HEK293 (cell line): ENCODE measurements around the gene IMPG1.
A peak's percentile ranks its signal among the peaks of the same experiment; 100 is the strongest.

ENCODE experiments used
- CTCF ChIA-PET: fragments of 350-600 bp; formaldehyde crosslinking; extraction: SDS; loops from one replicate; lab custom pipeline; 2021; ENCODE audit warnings: antibody characterized with exemption; lab: Yijun Ruan, JAX
- POLR2A ChIA-PET: fragments of 300-600 bp; formaldehyde crosslinking; extraction: SDS; loops from one replicate; lab custom pipeline; 2020; ENCODE audit warnings: antibody characterized with exemption, inconsistent platforms; lab: Yijun Ruan, JAX
- H3K27ac ChIP-seq: fragments of 200-500 bp; sonication (Bioruptor generic); 2 replicates; pipeline ENCODE4 v1.5.1; 2014; ENCODE audit warnings: low read depth, low read length, control low read depth, inconsistent platforms; ENCODE audit errors: extremely low read depth
- H3K36me3 ChIP-seq, 2 experiments: fragments of 200-500 bp in 1 of 2; sonication (Bioruptor generic) in 1 of 2; 1 replicate in 1 of 2; 2 replicates in 1 of 2; pipeline ENCODE4 v1.5.1; 2014 to 2017; ENCODE audit warnings: inconsistent platforms in 2 of 2, low read length in 2 of 2; ENCODE audit not compliant: control insufficient read depth in 2 of 2, insufficient read depth in 1 of 2
- H3K4me1 ChIP-seq: fragments of 200-500 bp; sonication (Bioruptor generic); 2 replicates; pipeline ENCODE4 v1.5.1; 2014; ENCODE audit warnings: mild to moderate bottlenecking, low read length, inconsistent platforms; ENCODE audit not compliant: control insufficient read depth, insufficient read depth
- H3K4me3 ChIP-seq: 2 replicates; pipeline ENCODE4 v1.5.1; 2011; ENCODE audit warnings: low read depth, mild to moderate bottlenecking, control low read depth, low read length, moderate library complexity
- H3K9me3 ChIP-seq: fragments of 200-500 bp; sonication (Bioruptor generic); 2 replicates; pipeline ENCODE4 v1.5.1; 2014; ENCODE audit warnings: low read depth, low read length, inconsistent platforms; ENCODE audit not compliant: control insufficient read depth, insufficient read depth
- GLI2 ChIP-seq: fragments of 450-650 bp; formaldehyde crosslinking; IDR thresholded peaks from 2 replicates; pipeline ENCODE4; 2017; ENCODE audit warnings: missing biosample characterization, missing genetic modification characterization, low read depth, borderline replicate concordance
- MEIS1 ChIP-seq: sonication (generic); formaldehyde crosslinking; IDR thresholded peaks from 2 replicates; pipeline ENCODE4 v1.8.1; 2022; ENCODE audit warnings: missing genetic modification reagents, mild to moderate bottlenecking, borderline replicate concordance
- PBX3 ChIP-seq: sonication (generic); formaldehyde crosslinking; IDR thresholded peaks from 2 replicates; pipeline ENCODE4 v1.8.1; 2022; ENCODE audit warnings: mild to moderate bottlenecking, moderate library complexity, missing genetic modification reagents
- TCF7L2 ChIP-seq: IDR thresholded peaks from 2 replicates; pipeline ENCODE4 v1.6.1; 2011; ENCODE audit warnings: low read depth, mild to moderate bottlenecking, inconsistent platforms, low read length, moderate library complexity, borderline replicate concordance
- TRIM28 ChIP-seq: IDR thresholded peaks from 2 replicates; pipeline ENCODE4 v1.6.1; 2011; ENCODE audit warnings: low read length, control low read depth, borderline replicate concordance
- ZBTB6 ChIP-seq: fragments of 450-650 bp; formaldehyde crosslinking; IDR thresholded peaks from 2 replicates; pipeline ENCODE4 v1.5.1; 2017; ENCODE audit warnings: missing biosample characterization, missing genetic modification characterization
- ZFP41 ChIP-seq: fragments of 450-650 bp; formaldehyde crosslinking; IDR thresholded peaks from 2 replicates; pipeline ENCODE4 v1.5.1; 2016; ENCODE audit warnings: missing biosample characterization, missing genetic modification characterization, borderline replicate concordance
- ZNF10 ChIP-seq: fragments of 450-650 bp; formaldehyde crosslinking; IDR thresholded peaks from 2 replicates; pipeline ENCODE4 v1.5.1; 2017; ENCODE audit warnings: missing biosample characterization, missing genetic modification characterization
- ZNF112 ChIP-seq: fragments of 450-650 bp; formaldehyde crosslinking; IDR thresholded peaks from 2 replicates; pipeline ENCODE4 v1.5.0; 2017; ENCODE audit warnings: missing biosample characterization, missing genetic modification characterization
- ZNF114 ChIP-seq: fragments of 450-650 bp; formaldehyde crosslinking; IDR thresholded peaks from 2 replicates; pipeline ENCODE4 v1.5.0; 2017; ENCODE audit warnings: missing biosample characterization, missing genetic modification characterization
- ZNF211 ChIP-seq: fragments of 450-650 bp; formaldehyde crosslinking; IDR thresholded peaks from 2 replicates; pipeline ENCODE4 v1.5.1; 2016; ENCODE audit warnings: low read depth, missing biosample characterization, missing genetic modification characterization
- ZNF391 ChIP-seq: fragments of 450-650 bp; formaldehyde crosslinking; IDR thresholded peaks from 2 replicates; pipeline ENCODE4 v1.5.1; 2016; ENCODE audit warnings: low read depth, missing biosample characterization, missing genetic modification characterization, borderline replicate concordance
- ZNF398 ChIP-seq: fragments of 450-650 bp; formaldehyde crosslinking; IDR thresholded peaks from 2 replicates; pipeline ENCODE4 v1.5.1; 2017; ENCODE audit warnings: missing biosample characterization, missing genetic modification characterization
- ZNF449 ChIP-seq: fragments of 450-650 bp; formaldehyde crosslinking; IDR thresholded peaks from 2 replicates; pipeline ENCODE4 v1.5.1; 2017; ENCODE audit warnings: missing biosample characterization, mild to moderate bottlenecking, missing genetic modification characterization, moderate library complexity
- ZNF501 ChIP-seq: fragments of 450-650 bp; formaldehyde crosslinking; IDR thresholded peaks from 2 replicates; pipeline ENCODE4 v1.5.1; 2016; ENCODE audit warnings: missing biosample characterization, missing genetic modification characterization
- ZNF513 ChIP-seq: fragments of 450-650 bp; IDR thresholded peaks from 2 replicates; pipeline ENCODE4 v1.5.1; 2018; ENCODE audit warnings: missing biosample characterization, missing genetic modification characterization
- ZNF549 ChIP-seq: fragments of 450-650 bp; IDR thresholded peaks from 2 replicates; pipeline ENCODE4 v1.5.1; 2018; ENCODE audit warnings: missing biosample characterization, missing genetic modification characterization, mild to moderate bottlenecking, inconsistent platforms, moderate library complexity
- ZNF623 ChIP-seq: fragments of 450-650 bp; formaldehyde crosslinking; IDR thresholded peaks from 2 replicates; pipeline ENCODE4 v1.5.1; 2016; ENCODE audit warnings: missing biosample characterization, missing genetic modification characterization
- ZNF654 ChIP-seq: fragments of 450-650 bp; formaldehyde crosslinking; IDR thresholded peaks from 2 replicates; pipeline ENCODE4 v1.5.1; 2016; ENCODE audit warnings: low read depth, missing biosample characterization, missing genetic modification characterization
- ZNF664 ChIP-seq: fragments of 450-650 bp; formaldehyde crosslinking; IDR thresholded peaks from 2 replicates; pipeline ENCODE4 v1.5.1; 2016; ENCODE audit warnings: missing biosample characterization, missing genetic modification characterization
- ZSCAN23 ChIP-seq: fragments of 450-650 bp; formaldehyde crosslinking; IDR thresholded peaks from 2 replicates; pipeline ENCODE4 v1.5.1; 2016; ENCODE audit warnings: missing biosample characterization, missing genetic modification characterization
- ZSCAN4 ChIP-seq: fragments of 450-650 bp; formaldehyde crosslinking; IDR thresholded peaks from 2 replicates; pipeline ENCODE4 v1.5.1; 2017; ENCODE audit warnings: missing biosample characterization, missing genetic modification characterization

Gene IMPG1

GRCh38 chr6:75932067-75932466 is 140.4 kb downstream of the IMPG1 start:
- no peaks in the 10 kb centered on the region for H3K36me3 ChIP-seq
- H3K27ac ChIP-seq = no peak overlapping the region
- POLR2A ChIA-PET = no interaction called here
- H3K4me3 ChIP-seq = no peak overlapping the region
- CTCF ChIA-PET = interaction anchor here (0.6 to 8.6 kb wide), 16 partner anchors 15 to 1537 kb away, joined by 3 to 99 read pairs (median 4); partner anchors contain the start of gene HTR1B
- no peaks in the 10 kb centered on the region for H3K4me1 ChIP-seq
- TF ChIP-seq TRIM28 (no peak), ZNF10 (peak; percentile 15; the same call in 1 of the 2 replicates), ZNF654 (peak; percentile 58)
- H3K9me3 ChIP-seq = no peaks in the 10 kb centered on the region

- H3K4me3 ChIP-seq = no peak overlapping the region
- no peaks in the 10 kb centered on the region for H3K9me3 ChIP-seq
- POLR2A ChIA-PET = no interaction called here
- H3K36me3 ChIP-seq = no peaks in the 10 kb centered on the region
- TF ChIP-seq ZNF112 (tag by site-specific recombination) (no peak), TCF7L2 (no peak), ZNF391 (no peak), ZNF449 (no peak), ZFP41 (no peak), ZNF623 (tag by site-specific recombination) (no peak), ZNF664 (no peak), PBX3 (CRISPR knock-in tag) (no peak)
- H3K27ac ChIP-seq = no peak overlapping the region
- CTCF ChIA-PET = interaction anchor here (0.6 to 8.6 kb wide), 9 partner anchors 15 to 1537 kb away, joined by 3 to 99 read pairs (median 4); no protein-coding TSS in a partner anchor
- no peaks in the 10 kb centered on the region for H3K4me1 ChIP-seq
These were observed 141.3 kb downstream of the IMPG1 start for GRCh38 chr6:75931011-75931680.

GRCh38 chr6:75926293-75927168 is 145.9 kb downstream of the IMPG1 start:
- no peak overlapping the region for H3K4me3 ChIP-seq
- H3K27ac ChIP-seq = no peak overlapping the region
- no peaks in the 10 kb centered on the region for H3K4me1 ChIP-seq
- H3K9me3 ChIP-seq = no peaks in the 10 kb centered on the region
- H3K36me3 ChIP-seq = no peaks in the 10 kb centered on the region
- ChIA-PET CTCF (interaction anchor here (0.7 to 2.0 kb wide), 3 partner anchors 8 to 10 kb away, joined by 3 to 15 read pairs (median 3); no protein-coding TSS in a partner anchor), POLR2A (no interaction called here)
- no peak for TF ChIP-seq ZSCAN23 (tag by site-specific recombination)
- no peak for TF ChIP-seq GLI2 (tag by site-specific recombination)
- no peak for TF ChIP-seq ZNF114 (tag by site-specific recombination)
- no peak for TF ChIP-seq ZNF513 (tag by site-specific recombination)
- no peak for TF ChIP-seq MEIS1 (CRISPR knock-in tag)
- no peak for TF ChIP-seq ZSCAN4 (tag by site-specific recombination)
- TF ChIP-seq ZNF398 (tag by site-specific recombination) = no peak
- no peak for TF ChIP-seq ZNF501 (tag by site-specific recombination)
- no peak for TF ChIP-seq ZBTB6 (tag by site-specific recombination)
- TF ChIP-seq ZNF211 = no peak
- no peak for TF ChIP-seq ZNF549 (tag by site-specific recombination)
